GM19452 (cell line): ENCODE data around the gene HEATR5B.
"Not testable (repeated sequence)": the region's sequence is repeated elsewhere in the genome, so short reads cannot be mapped to it uniquely, and the experiment has no call there.

ENCODE experiments used
- ATAC-seq: cut with Tn5 transposase; IDR thresholded peaks from one replicate; pipeline ENCODE4 v1.9.1; 2021; ENCODE audit not compliant: unreplicated experiment

The HEATR5B gene

GRCh38 chr2:36951027-36951518, 133.1 kb downstream of the HEATR5B start:
- ATAC-seq = no peak

- no peak for ATAC-seq
Measured at GRCh38 chr2:36949845-36950244, 134.3 kb downstream of the HEATR5B start.

- ATAC-seq = not testable (repeated sequence)
Measured at GRCh38 chr2:36945240-36945639, 138.9 kb downstream of the HEATR5B start.

DNA sequence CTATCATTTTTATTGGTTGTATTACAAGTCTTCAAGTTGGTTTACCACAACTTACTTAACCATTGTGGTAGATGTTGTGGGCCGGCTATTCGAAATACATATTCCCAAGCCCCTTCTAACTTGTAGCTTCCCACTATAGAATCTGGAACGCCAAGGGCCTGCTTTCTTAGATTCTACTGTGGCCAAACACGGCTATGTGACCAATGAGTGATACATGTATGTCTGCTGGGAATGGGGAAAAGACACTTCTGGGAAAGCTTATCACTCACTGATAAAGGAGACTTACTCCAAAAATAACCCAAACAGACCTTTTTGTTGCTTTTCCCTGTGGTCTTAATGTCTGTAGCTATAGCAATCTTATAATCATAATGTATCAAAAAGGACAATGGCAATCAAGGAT, 142.3 kb downstream of the HEATR5B start:
- ATAC-seq = no peak

DNA sequence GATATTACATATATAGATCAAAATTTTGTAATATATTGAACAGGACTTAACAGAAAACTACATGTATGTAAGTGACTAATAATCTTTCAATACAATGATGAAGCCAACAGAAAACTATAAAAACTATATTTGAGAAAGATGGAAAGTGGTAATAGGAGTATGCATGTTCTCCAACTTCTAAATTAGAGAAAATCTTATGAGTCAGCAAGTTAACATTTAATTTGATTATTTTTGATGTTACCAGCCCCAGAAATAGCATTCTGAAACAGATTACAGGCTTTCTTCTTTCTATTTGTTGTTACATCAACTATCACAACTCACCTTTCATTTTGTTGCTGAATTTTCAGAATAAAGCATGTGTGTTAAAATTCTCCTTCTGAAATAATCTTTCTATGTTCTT, 147.6 kb downstream of the HEATR5B start:
- ATAC-seq = not testable (repeated sequence)

DNA sequence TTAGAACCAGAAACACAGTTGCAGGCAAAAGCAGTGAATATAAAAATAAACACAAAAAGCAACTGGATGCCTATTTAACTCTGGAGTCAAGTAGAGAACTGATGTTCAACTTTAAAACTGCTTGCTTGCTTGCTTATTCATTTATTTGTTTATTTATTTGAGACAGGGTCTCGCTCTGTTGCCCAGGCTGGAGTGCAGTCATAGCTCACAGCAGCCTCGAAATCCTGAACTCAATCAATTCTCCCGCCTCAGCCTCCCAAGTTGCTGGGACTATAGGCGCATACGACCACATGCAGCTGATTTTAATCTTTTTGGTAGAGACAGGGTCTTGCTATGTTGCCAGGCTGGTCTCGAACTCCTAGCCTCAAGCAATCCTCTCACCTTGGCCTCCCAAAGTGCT, 152.5 kb downstream of the HEATR5B start:
- not testable (repeated sequence) for ATAC-seq
